Fibroblast of lung (primary cell): ENCODE measurements around the gene NOA1. TPM values are rescaled to one million over a fixed set of nuclear protein-coding genes. Genes with fewer than 3 reads are reported as not detected.

Source experiments
- DNase-seq, 2 donors: peaks; one replicate each; pipeline versions ENCODE4 v3.0.0 to v3.0.0-alpha.2; 2010; ENCODE audit warnings: low read depth in 2 of 2
- H2AFZ ChIP-seq: 2 replicates; pipeline ENCODE4 v1.5.1; 2012; ENCODE audit warnings: low read length, control low read depth, inconsistent platforms
- H3K27ac ChIP-seq: 2 replicates; pipeline ENCODE4 v1.5.1; 2011; ENCODE audit warnings: low read length, control low read depth; ENCODE audit not compliant: insufficient read depth
- H3K27me3 ChIP-seq: 2 replicates; pipeline ENCODE4 v1.5.1; 2011; ENCODE audit warnings: mild to moderate bottlenecking, low read length; ENCODE audit not compliant: control insufficient read depth, insufficient read depth
- H3K36me3 ChIP-seq: 2 replicates; pipeline ENCODE4 v1.5.1; 2011; ENCODE audit warnings: low read length; ENCODE audit not compliant: control insufficient read depth, insufficient read depth
- H3K4me1 ChIP-seq: 2 replicates; pipeline ENCODE4 v1.5.1; 2011; ENCODE audit warnings: low read length; ENCODE audit not compliant: control insufficient read depth, insufficient read depth; ENCODE audit errors: extremely low read depth
- H3K4me2 ChIP-seq: 2 replicates; pipeline ENCODE4 v1.5.1; 2011; ENCODE audit warnings: low read length, control low read depth; ENCODE audit not compliant: insufficient read depth; ENCODE audit errors: extremely low read depth
- H3K4me3 ChIP-seq, 4 experiments: fragments of 200-600 bp in 1 of 4; sonication (generic) in 1 of 4; replicated peaks in 1 of 4; 2 replicates each; pipeline ENCODE4 v1.5.1; 2011 to 2016; ENCODE audit warnings: low read length in 4 of 4, low read depth in 3 of 4, mild to moderate bottlenecking in 3 of 4, control low read depth in 2 of 4, inconsistent platforms in 1 of 4, mixed read lengths in 1 of 4; ENCODE audit not compliant: insufficient read depth in 1 of 4; ENCODE audit errors: control extremely low read depth in 1 of 4
- H3K79me2 ChIP-seq: 2 replicates; pipeline ENCODE4 v1.5.1; 2012; ENCODE audit warnings: mild to moderate bottlenecking, low read length, inconsistent platforms; ENCODE audit not compliant: control insufficient read depth, insufficient read depth
- H3K9ac ChIP-seq: 2 replicates; pipeline ENCODE4 v1.5.1; 2011; ENCODE audit warnings: mild to moderate bottlenecking, low read length, control low read depth; ENCODE audit not compliant: insufficient read depth
- H3K9me3 ChIP-seq: 2 replicates; pipeline ENCODE4 v1.5.1; 2012; ENCODE audit warnings: low read depth, low read length; ENCODE audit not compliant: control insufficient read depth, insufficient read depth
- H4K20me1 ChIP-seq: 2 replicates; pipeline ENCODE4 v1.5.1; 2011; ENCODE audit warnings: low read length; ENCODE audit not compliant: control insufficient read depth, insufficient read depth; ENCODE audit errors: extremely low read depth
- EZH2 ChIP-seq: IDR thresholded peaks from 2 replicates; pipeline ENCODE4 v1.5.1; 2012; ENCODE audit warnings: low read length, control low read depth, mild to moderate bottlenecking; ENCODE audit errors: missing control alignments
- polyA plus RNA-seq, 2 donors: library from polyadenylated mRNA; depleted of rRNA in 1 of 2; stranded (reverse) in 1 of 2; unstranded in 1 of 2; fragments of >200 nt; gene quantifications; 2 replicates each; pipeline ENCODE4 v1.2.1, GENCODE V29; 2011 to 2012; ENCODE audit warnings: missing spikeins in 1 of 2
- total RNA-seq: library from RNA; depleted of rRNA; stranded (reverse); fragments of >200 nt; gene quantifications from 2 replicates; pipeline ENCODE4 v1.2.1, GENCODE V29; 2014
- TF ChIP-seq, protein P1 (sequence below), 2 donors: IDR thresholded peaks in 1 of 2; conservative IDR thresholded peaks in 1 of 2; 1 replicate in 1 of 2; 2 replicates in 1 of 2; pipeline ENCODE4 v1.5.1; 2011 to 2012; ENCODE audit warnings: low read length in 2 of 2, control low read depth in 1 of 2, inconsistent platforms in 1 of 2, low read depth in 1 of 2, mild to moderate bottlenecking in 1 of 2

Gene NOA1
- total and polyA plus RNA-seq, 2 donors (not counting 1 experiment from before 2014, with no cell fraction given): 12.1 to 15.0 TPM

DNA sequence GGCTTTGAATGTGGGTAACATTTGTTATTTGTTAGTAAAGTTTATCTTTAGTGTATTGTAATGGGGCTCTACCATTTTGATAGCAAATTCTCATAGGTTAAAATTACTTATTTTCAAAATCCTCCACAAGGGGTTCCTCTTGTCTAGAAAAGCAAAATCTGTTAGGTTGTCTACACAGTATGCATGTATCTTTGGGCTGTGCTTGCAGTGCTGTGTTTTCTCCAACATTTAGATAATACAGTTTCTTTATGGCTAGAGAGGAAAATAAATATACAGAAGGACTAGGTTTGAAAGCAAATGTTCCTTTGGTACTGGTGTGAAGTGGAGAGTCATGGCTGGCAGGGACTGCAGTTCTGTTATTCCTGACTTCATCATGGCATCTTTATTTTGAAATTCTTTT is 41.6 kb upstream of the NOA1 start:
- peaks cover 10% of the 10 kb centered on the region for H3K36me3 ChIP-seq
- H3K4me2 ChIP-seq: no peak overlapping the region
- no peaks in the 10 kb centered on the region for H3K79me2 ChIP-seq
- peak in 1 of 2 donors; percentile 11 for DNase-seq
- no peak overlapping the region for H2AFZ ChIP-seq
- no peaks in the 10 kb centered on the region for H3K9me3 ChIP-seq
- H4K20me1 ChIP-seq: no peaks in the 10 kb centered on the region
- no peaks in the 10 kb centered on the region for H3K27me3 ChIP-seq
- H3K9ac ChIP-seq: no peak overlapping the region
- no peak overlapping the region for H3K4me3 ChIP-seq
- peaks cover 8% of the 10 kb centered on the region for H3K4me1 ChIP-seq
- TF ChIP-seq, protein P1, sequence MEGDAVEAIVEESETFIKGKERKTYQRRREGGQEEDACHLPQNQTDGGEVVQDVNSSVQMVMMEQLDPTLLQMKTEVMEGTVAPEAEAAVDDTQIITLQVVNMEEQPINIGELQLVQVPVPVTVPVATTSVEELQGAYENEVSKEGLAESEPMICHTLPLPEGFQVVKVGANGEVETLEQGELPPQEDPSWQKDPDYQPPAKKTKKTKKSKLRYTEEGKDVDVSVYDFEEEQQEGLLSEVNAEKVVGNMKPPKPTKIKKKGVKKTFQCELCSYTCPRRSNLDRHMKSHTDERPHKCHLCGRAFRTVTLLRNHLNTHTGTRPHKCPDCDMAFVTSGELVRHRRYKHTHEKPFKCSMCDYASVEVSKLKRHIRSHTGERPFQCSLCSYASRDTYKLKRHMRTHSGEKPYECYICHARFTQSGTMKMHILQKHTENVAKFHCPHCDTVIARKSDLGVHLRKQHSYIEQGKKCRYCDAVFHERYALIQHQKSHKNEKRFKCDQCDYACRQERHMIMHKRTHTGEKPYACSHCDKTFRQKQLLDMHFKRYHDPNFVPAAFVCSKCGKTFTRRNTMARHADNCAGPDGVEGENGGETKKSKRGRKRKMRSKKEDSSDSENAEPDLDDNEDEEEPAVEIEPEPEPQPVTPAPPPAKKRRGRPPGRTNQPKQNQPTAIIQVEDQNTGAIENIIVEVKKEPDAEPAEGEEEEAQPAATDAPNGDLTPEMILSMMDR (conservative IDR thresholded peaks at IDR 0.05 in 1 of 2, IDR thresholded peaks at IDR 0.05 in 1 of 2; ENCODE audit: low read depth in 1 of 2, low read length in 2 of 2): peak in 1 of 2 donors; percentile 2
- no peak for TF ChIP-seq EZH2
- H3K27ac ChIP-seq: no peak overlapping the region

- Histone ChIP-seq H4K20me1 (no peaks in the 10 kb centered on the region), H3K27me3 (no peaks in the 10 kb centered on the region), H3K9ac (no peak overlapping the region), H3K4me1 (no peaks in the 10 kb centered on the region), H3K79me2 (no peaks in the 10 kb centered on the region), H2AFZ (no peak overlapping the region), H3K4me3 (no peak overlapping the region), H3K36me3 (peaks cover 7% of the 10 kb centered on the region), H3K4me2 (no peak overlapping the region), H3K27ac (no peak overlapping the region), H3K9me3 (no peaks in the 10 kb centered on the region)
- TF ChIP-seq, protein P1 (conservative IDR thresholded peaks at IDR 0.05 in 1 of 2, IDR thresholded peaks at IDR 0.05 in 1 of 2; ENCODE audit: low read depth in 1 of 2, low read length in 2 of 2): no peak
- no peak for TF ChIP-seq EZH2
- DNase-seq: no peak
Observed at GRCh38 chr4:57013543-57014120, 36.2 kb upstream of the NOA1 start.

GRCh38 chr4:56999751-57000150 is 22.3 kb upstream of the NOA1 start:
- Histone ChIP-seq H3K27ac (no peak overlapping the region), H3K79me2 (peaks cover 4% of the 10 kb centered on the region), H3K4me2 (no peak overlapping the region), H3K9me3 (no peaks in the 10 kb centered on the region), H3K27me3 (no peaks in the 10 kb centered on the region), H3K9ac (no peak overlapping the region), H3K4me3 (no peak overlapping the region), H3K4me1 (no peaks in the 10 kb centered on the region), H3K36me3 (peaks cover 7% of the 10 kb centered on the region), H2AFZ (no peak overlapping the region), H4K20me1 (no peaks in the 10 kb centered on the region)
- no peak for DNase-seq
- TF ChIP-seq, protein P1 (conservative IDR thresholded peaks at IDR 0.05 in 1 of 2, IDR thresholded peaks at IDR 0.05 in 1 of 2; ENCODE audit: low read depth in 1 of 2, low read length in 2 of 2): no peak
- TF ChIP-seq EZH2: no peak
